Effector CD8-positive, alpha-beta T cell (primary cell): ENCODE measurements around the gene PTH2R.
"Not testable (repeated sequence)": the region's sequence is repeated elsewhere in the genome, so short reads cannot be mapped to it uniquely, and the experiment has no call there.

Source experiments
- DNase-seq: peaks from one replicate; lab custom pipeline; 2025; lab: John Stamatoyannopoulos, UW

The PTH2R gene

DNA sequence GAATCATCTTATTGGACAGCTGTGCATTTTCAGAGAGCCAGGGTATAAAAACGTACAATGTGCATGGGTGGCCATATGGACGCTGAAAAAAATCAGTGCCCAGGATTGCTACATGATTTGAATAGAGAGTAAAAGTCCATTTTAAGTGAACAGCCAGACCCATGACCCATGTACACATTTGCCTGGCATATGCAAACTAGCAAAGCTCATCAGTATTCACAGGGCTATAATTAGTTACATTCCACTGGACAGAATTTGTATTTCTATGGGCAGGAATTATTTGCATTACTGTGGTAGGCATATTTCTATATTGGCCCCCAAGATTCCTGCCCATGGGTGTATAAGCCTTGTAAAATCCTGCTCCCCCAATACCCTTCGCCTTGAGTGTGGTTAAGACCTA is 78.8 kb downstream of the PTH2R start:
- DNase-seq, result no peak

- DNase-seq, result no peak
Observed at GRCh38 chr2:208488686-208489564, 82.3 kb downstream of the PTH2R start.

- DNase-seq, result no peak
Observed at GRCh38 chr2:208489687-208490086, 83.1 kb downstream of the PTH2R start.

DNA sequence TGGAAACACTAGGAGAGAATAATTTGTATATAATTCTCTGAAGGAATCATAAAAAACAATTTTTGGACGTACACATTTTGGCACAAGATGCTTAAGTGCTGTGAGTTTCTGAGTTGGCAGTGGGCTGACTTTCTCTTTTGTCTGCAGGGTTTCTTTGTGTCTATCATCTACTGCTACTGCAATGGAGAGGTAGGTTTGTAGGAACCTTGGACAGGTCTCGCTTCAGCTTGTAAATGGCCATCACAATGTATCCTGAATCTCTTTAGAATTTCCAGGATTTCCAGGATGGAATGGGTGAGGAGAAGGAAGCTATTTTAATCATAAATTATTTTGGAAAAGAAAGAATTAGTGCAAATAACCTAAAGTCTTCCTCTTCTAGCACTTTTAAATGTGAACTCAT is 83.9 kb downstream of the PTH2R start:
- no peak for DNase-seq

- DNase-seq, result no peak
Observed at GRCh38 chr2:208491641-208492040, 85.0 kb downstream of the PTH2R start.

DNA sequence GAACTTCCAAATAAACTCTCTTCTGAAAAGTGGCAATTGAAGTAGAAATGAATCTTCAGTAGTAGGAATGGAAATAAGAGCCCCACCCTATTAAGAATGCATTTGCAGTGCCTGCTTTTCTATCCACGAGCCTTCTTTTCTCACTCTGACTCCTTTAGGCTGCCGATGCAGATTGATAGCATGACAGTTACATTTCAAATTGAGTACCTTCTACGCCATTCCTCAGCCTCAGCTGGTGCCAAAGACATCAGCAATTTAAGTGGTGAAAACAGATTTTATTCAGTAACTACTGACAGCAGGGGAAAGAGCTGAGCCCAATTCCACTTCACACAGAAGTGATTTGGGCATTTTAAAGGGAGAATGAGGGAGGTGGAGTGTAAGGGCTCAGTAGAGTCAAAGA is 85.5 kb downstream of the PTH2R start:
- DNase-seq, result no peak

DNA sequence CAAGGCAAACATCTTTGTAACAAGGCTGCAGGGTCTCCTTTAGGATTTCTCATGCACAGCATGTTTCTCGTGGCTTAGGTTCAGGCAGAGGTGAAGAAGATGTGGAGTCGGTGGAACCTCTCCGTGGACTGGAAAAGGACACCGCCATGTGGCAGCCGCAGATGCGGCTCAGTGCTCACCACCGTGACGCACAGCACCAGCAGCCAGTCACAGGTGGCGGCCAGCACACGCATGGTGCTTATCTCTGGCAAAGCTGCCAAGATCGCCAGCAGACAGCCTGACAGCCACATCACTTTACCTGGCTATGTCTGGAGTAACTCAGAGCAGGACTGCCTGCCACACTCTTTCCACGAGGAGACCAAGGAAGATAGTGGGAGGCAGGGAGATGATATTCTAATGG is 86.6 kb downstream of the PTH2R start:
- DNase-seq, result no peak

GRCh38 chr2:208496129-208496528 is 89.5 kb downstream of the PTH2R start:
- DNase-seq, result no peak

DNA sequence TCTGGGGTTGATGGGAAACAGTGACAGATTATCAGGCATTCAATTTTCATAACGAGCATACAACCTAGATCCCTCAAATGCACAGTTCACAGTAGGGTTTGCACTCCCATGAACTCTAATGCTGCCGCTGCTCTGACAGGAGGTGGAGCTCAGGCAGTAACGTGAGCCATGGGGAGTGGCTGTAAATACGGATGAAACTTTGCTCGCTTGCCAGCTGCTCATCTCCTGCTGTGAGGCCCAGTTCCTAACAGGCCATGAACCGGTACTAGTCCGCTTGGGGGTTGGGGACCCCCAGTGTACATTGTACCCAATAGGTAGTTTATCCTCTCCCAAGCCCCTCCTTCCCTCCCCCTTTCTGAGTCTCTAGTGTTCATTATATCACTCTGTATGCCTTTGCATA is 94.6 kb downstream of the PTH2R start:
- DNase-seq, result no peak

GRCh38 chr2:208502288-208502687 is 95.7 kb downstream of the PTH2R start:
- no peak for DNase-seq

GRCh38 chr2:208505365-208505764 is 98.8 kb downstream of the PTH2R start:
- DNase-seq, result not testable (repeated sequence)

DNA sequence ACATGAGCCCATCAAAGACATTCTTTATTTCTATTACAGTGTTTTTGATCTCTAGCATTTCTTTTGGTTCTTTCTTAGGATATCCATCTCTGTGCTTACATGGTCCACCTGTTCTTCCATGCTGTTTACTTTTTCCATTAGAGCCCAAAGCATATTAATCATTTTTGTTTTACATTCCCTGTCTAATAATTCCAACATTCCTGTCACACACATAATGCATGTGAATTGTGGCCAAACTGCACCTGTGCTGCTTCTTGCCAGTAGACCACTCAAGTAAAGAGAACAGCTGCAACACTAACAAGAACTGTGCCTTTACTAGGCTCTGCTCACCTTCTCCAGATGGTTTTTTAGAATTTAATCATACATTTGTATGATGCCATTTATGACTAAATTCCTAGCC is 103.0 kb downstream of the PTH2R start:
- DNase-seq, result no peak

DNA sequence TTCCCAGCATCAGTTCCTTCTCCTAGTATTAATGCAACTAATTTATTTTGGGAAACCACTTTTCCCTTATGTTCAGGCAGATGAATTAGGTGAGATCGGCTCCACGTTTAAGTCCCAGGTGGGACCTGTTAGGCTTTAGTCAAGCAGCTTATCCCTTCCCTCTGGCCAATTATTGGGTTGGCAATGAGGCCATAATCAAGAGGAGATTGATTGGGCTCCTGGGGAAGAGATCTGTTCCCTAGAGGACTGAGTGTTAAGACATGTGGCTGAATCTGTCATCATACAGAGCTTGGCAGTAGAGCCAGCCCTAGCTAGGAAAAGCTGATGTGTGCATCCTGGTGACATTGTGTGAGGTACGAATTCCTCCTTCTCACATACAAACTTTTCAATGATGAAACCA is 104.4 kb downstream of the PTH2R start:
- no peak for DNase-seq

DNA sequence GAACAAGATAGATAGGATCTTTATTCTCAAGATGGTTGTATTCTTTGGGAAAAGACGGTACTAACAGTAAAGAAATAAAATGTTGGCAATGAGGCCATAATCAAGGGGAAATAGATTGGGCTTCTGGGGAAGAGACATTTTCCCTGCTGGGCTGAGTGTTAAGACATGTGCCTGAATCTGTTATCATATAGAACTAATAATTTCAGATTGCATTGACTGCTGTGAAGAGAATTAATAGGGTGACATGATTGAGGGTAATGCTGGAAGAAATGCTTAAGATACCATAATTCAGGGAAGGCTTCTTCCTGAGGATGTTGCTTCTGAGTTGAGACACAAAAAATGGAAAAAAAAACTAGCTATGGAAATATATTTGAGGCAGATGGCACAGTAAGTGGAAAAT is 105.0 kb downstream of the PTH2R start:
- no peak for DNase-seq

DNA sequence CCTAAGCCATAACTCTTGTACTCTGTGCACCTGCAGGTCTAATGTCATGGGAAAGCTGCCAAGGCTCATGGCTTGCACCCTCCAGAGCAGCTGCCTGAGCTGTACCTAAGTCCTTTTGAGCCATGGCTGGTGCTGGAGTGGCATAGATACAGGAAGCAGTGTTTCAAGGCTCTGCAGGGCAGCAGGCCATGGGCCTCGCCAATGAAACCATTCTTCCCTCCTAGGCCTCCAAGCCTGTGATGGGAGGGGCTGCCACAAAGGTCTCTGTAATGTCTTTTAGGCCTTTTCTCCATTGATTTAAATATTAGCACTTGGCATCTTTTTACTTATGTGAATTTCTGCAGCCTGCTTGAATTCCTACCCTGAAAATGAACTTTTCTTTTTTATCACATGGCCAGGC is 108.5 kb downstream of the PTH2R start:
- DNase-seq, result no peak

- not testable (repeated sequence) for DNase-seq
Observed at GRCh38 chr2:208523069-208523468, 116.5 kb downstream of the PTH2R start.

DNA sequence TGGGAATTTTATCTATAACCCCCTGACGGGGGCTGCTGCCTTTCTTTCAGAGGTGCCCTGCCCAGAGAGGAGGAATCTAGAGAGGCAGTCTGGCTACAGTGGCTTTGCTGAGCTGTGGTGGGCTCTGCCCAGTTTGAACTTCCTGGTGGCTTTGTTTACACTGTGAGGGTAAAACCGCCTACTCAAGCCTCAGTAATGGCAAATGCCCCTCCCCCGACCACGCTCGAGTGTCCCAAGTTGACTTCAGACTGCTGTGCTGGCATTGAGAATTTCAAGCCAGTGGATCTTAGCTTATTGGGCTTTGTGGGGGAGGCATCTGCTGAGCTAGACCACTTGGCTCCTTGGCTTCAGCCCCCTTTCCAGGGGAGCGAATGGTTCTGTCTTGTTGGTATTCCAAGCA is 118.6 kb downstream of the PTH2R start:
- DNase-seq, result not testable (repeated sequence)

DNA sequence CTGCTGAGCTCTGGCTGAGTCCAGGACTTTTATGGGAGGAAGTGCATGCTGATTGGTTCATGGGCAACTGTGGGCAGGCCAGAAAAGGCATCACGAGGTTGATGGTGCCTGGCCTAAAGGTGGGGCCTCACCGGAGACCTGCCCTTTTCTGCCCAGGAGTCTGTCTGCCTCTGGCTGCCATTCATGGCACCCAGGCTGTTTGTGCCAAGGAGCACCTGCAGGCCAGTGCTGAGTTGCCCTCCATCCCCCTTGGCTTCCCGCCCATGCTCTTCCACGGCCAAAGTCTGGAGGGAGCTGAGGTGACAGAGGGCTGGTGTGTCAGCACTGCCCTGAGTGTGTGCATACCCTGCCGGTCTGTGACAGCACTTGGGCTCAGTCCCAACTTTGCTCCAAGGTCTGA is 123.2 kb downstream of the PTH2R start:
- no peak for DNase-seq

GRCh38 chr2:208531361-208531760 is 124.8 kb downstream of the PTH2R start:
- no peak for DNase-seq

GRCh38 chr2:208535578-208535977 is 129.0 kb downstream of the PTH2R start:
- DNase-seq, result not testable (repeated sequence)

DNA sequence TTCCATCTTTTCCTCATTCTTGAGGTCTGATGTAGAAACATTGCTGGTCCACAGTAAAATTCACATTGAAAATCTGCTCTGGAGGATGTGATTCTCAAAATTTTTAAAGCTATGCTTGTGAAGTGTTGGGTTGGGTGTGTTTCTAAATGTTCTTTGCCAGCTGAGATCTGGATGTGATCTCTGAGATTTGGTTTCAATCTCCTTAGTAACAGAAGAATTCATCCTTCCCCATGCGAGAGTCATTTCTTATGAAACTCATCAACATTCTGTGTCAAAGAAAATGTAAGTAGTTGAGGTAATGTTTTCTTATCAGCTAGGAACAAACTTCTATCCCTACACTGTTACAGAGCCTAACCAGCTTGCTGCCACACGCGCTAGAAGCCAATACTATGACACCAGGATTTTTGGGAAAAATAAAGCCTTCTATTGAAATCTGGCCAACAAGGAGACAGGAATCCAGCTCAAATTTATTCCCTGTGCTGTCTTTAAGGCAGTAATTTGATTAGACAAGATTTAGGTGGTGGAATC is 134.9 kb downstream of the PTH2R start:
- no peak for DNase-seq

DNA sequence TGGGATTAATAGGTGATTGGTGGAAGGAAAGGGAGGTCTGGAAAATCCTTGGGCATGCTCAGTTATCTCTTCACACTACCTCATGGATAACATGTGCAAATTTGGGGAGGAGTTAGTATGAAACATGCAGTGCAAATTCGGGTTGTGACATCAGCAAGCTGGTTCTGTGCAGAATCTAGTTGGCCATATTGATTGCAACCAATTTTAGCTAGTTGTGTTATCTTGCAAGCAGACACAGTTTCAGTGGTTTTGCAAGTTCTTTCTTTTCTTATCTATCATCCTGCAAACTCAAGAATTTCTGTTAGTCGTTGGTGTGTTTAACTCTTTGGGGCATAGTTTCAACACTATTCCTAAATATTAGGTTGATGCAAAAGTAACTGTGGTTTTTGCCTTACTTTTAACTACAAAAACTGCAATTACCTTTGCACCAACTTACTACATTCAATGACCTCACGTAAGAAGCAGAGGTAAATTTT is 135.4 kb downstream of the PTH2R start:
- DNase-seq, result no peak

GRCh38 chr2:208542465-208543041 is 136.0 kb downstream of the PTH2R start:
- no peak for DNase-seq
